ENCODE results near the gene PLP2.
"Not testable (repeated sequence)": the region's sequence is repeated elsewhere in the genome, so short reads cannot be mapped to it uniquely, and the experiment has no call there.

Gene PLP2

GRCh38 chrX:49163555-49164419 is 7.9 kb upstream of the PLP2 start:
- DNase-seq (ENCODE audit: low read depth), result peak; percentile 69

- DNase-seq (ENCODE audit: low read depth), result no peak
Measured at GRCh38 chrX:49164589-49165360, 6.9 kb upstream of the PLP2 start.

GRCh38 chrX:49165901-49166881 is 5.5 kb upstream of the PLP2 start:
- peak; percentile 52 for DNase-seq (ENCODE audit: low read depth)

GRCh38 chrX:49166914-49167739 is 4.6 kb upstream of the PLP2 start:
- peak; percentile 55 for DNase-seq (ENCODE audit: low read depth)

- DNase-seq (ENCODE audit: low read depth), result no peak
Measured at GRCh38 chrX:49167740-49168108, 4.0 kb upstream of the PLP2 start.

- peak; percentile 27 for DNase-seq (ENCODE audit: low read depth)
Measured at GRCh38 chrX:49172280-49172780, 632 bp downstream of the PLP2 start.

- not testable (repeated sequence) for DNase-seq (ENCODE audit: low read depth)
Measured at GRCh38 chrX:49173544-49173943, 1.8 kb downstream of the PLP2 start.

GRCh38 chrX:49174723-49175122 is 3.0 kb downstream of the PLP2 start:
- DNase-seq (ENCODE audit: low read depth), result no peak

- DNase-seq (ENCODE audit: low read depth), result no peak
Measured at GRCh38 chrX:49175435-49176274, 4.0 kb downstream of the PLP2 start.

- DNase-seq (ENCODE audit: low read depth), result no peak
Measured at GRCh38 chrX:49176421-49177326, 5.0 kb downstream of the PLP2 start.

GRCh38 chrX:49177338-49177833 is 5.7 kb downstream of the PLP2 start:
- no peak for DNase-seq (ENCODE audit: low read depth)

- no peak for DNase-seq (ENCODE audit: low read depth)
Measured at GRCh38 chrX:49177873-49178480, 6.3 kb downstream of the PLP2 start.

GRCh38 chrX:49178537-49178936 is 6.8 kb downstream of the PLP2 start:
- DNase-seq (ENCODE audit: low read depth), result no peak

GRCh38 chrX:49179358-49179757 is 7.7 kb downstream of the PLP2 start:
- DNase-seq (ENCODE audit: low read depth), result no peak

GRCh38 chrX:49183701-49184281 is 12.1 kb downstream of the PLP2 start:
- DNase-seq (ENCODE audit: low read depth), result no peak

- no peak for DNase-seq (ENCODE audit: low read depth)
Measured at GRCh38 chrX:49184294-49185281, 12.9 kb downstream of the PLP2 start.
